Ishikawa (cell line): ENCODE measurements around the gene TBX20.
A peak's percentile ranks its signal among the peaks of the same experiment; 100 is the strongest.

ENCODE experiments used
- CEBPB ChIP-seq: IDR thresholded peaks from 2 replicates; pipeline ENCODE4 v1.6.1; 2012
- CREB1 ChIP-seq: IDR thresholded peaks from 2 replicates; pipeline ENCODE4 v1.6.1; 2012; ENCODE audit warnings: low read depth
- EGR1 ChIP-seq: IDR thresholded peaks from 2 replicates; pipeline ENCODE4 v1.6.1; 2012
- EP300 ChIP-seq: IDR thresholded peaks from 2 replicates; pipeline ENCODE4 v1.6.1; 2012; ENCODE audit warnings: borderline replicate concordance
- FOXM1 ChIP-seq: IDR thresholded peaks from 2 replicates; pipeline ENCODE4 v1.6.1; 2012; ENCODE audit warnings: low read depth, borderline replicate concordance
- MAX ChIP-seq: IDR thresholded peaks from 2 replicates; pipeline ENCODE4 v1.6.1; 2012
- NFIC ChIP-seq: IDR thresholded peaks from 2 replicates; pipeline ENCODE4 v1.6.1; 2012
- RAD21 ChIP-seq: IDR thresholded peaks from 2 replicates; pipeline ENCODE4 v1.6.1; 2012; ENCODE audit warnings: low read depth
- TAF1 ChIP-seq: IDR thresholded peaks from 2 replicates; pipeline ENCODE4 v1.6.1; 2012; ENCODE audit warnings: low read depth, mild to moderate bottlenecking
- TCF12 ChIP-seq: IDR thresholded peaks from 2 replicates; pipeline ENCODE4 v1.6.1; 2012; ENCODE audit warnings: low read depth
- TEAD4 ChIP-seq: IDR thresholded peaks from 2 replicates; pipeline ENCODE4 v1.6.1; 2012
- YY1 ChIP-seq: IDR thresholded peaks from 2 replicates; pipeline ENCODE4 v1.6.1; 2012; ENCODE audit warnings: low read depth
- ZBTB7A ChIP-seq: IDR thresholded peaks from 2 replicates; pipeline ENCODE4 v1.6.1; 2012; ENCODE audit warnings: low read depth
- TF ChIP-seq, protein P1 (sequence below): IDR thresholded peaks from 2 replicates; pipeline ENCODE4 v1.6.1; 2012; ENCODE audit warnings: low read depth, mild to moderate bottlenecking
- TF ChIP-seq, protein P2 (sequence below): IDR thresholded peaks from 2 replicates; pipeline ENCODE4 v1.6.1; 2012

Gene TBX20, protein sequence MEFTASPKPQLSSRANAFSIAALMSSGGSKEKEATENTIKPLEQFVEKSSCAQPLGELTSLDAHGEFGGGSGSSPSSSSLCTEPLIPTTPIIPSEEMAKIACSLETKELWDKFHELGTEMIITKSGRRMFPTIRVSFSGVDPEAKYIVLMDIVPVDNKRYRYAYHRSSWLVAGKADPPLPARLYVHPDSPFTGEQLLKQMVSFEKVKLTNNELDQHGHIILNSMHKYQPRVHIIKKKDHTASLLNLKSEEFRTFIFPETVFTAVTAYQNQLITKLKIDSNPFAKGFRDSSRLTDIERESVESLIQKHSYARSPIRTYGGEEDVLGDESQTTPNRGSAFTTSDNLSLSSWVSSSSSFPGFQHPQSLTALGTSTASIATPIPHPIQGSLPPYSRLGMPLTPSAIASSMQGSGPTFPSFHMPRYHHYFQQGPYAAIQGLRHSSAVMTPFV

GRCh38 chr7:35253710-35254495, at the start of gene TBX20:
Gene TBX20 (minus strand): TSS chr7:35254100. CDS start chr7:35253620, 480 bp downstream.
- TF ChIP-seq TAF1 (peak; percentile 51; the same call in 1 of the 2 replicates), MAX (peak; percentile 88), YY1 (no peak), RAD21 (no peak)
- TF ChIP-seq, protein P1, sequence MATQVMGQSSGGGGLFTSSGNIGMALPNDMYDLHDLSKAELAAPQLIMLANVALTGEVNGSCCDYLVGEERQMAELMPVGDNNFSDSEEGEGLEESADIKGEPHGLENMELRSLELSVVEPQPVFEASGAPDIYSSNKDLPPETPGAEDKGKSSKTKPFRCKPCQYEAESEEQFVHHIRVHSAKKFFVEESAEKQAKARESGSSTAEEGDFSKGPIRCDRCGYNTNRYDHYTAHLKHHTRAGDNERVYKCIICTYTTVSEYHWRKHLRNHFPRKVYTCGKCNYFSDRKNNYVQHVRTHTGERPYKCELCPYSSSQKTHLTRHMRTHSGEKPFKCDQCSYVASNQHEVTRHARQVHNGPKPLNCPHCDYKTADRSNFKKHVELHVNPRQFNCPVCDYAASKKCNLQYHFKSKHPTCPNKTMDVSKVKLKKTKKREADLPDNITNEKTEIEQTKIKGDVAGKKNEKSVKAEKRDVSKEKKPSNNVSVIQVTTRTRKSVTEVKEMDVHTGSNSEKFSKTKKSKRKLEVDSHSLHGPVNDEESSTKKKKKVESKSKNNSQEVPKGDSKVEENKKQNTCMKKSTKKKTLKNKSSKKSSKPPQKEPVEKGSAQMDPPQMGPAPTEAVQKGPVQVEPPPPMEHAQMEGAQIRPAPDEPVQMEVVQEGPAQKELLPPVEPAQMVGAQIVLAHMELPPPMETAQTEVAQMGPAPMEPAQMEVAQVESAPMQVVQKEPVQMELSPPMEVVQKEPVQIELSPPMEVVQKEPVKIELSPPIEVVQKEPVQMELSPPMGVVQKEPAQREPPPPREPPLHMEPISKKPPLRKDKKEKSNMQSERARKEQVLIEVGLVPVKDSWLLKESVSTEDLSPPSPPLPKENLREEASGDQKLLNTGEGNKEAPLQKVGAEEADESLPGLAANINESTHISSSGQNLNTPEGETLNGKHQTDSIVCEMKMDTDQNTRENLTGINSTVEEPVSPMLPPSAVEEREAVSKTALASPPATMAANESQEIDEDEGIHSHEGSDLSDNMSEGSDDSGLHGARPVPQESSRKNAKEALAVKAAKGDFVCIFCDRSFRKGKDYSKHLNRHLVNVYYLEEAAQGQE: no peak

DNA sequence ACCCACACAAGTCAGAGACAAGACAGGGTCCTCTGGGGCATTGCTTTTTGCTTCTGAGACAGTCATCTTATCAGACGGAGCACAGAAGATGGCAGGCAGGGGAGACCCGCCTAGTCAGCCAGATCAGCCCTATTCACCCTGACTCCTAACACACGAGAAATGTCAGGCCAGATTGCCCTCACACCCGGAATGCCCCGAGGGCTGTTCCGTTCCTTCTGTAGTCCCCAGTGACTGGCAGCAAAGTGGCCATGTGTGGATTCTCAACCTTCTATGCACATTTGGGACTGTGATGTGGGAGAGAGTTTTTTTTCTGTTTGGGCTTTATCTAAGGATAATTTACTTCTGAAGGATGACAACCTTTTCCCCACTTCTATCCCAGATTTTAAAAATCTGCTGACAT, 35.5 kb upstream of the TBX20 start:
- TF ChIP-seq FOXM1 (no peak), ZBTB7A (no peak), TAF1 (no peak), RAD21 (no peak), YY1 (no peak), NFIC (no peak), TCF12 (no peak), MAX (no peak), EGR1 (no peak), CEBPB (no peak)

GRCh38 chr7:35286986-35287385, 33.1 kb upstream of the TBX20 start:
- TF ChIP-seq RAD21 (no peak), TCF12 (no peak), CEBPB (no peak), EP300 (no peak), TEAD4 (no peak), EGR1 (no peak), CREB1 (no peak), TAF1 (no peak), ZBTB7A (no peak), NFIC (no peak), YY1 (no peak)
- TF ChIP-seq, protein P1: no peak
- TF ChIP-seq, protein P2, sequence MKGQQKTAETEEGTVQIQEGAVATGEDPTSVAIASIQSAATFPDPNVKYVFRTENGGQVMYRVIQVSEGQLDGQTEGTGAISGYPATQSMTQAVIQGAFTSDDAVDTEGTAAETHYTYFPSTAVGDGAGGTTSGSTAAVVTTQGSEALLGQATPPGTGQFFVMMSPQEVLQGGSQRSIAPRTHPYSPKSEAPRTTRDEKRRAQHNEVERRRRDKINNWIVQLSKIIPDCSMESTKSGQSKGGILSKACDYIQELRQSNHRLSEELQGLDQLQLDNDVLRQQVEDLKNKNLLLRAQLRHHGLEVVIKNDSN: no peak

- no peak for TF ChIP-seq TAF1
- TF ChIP-seq TEAD4: no peak
- no peak for TF ChIP-seq RAD21
- TF ChIP-seq EP300: no peak
- TF ChIP-seq TCF12: no peak
- TF ChIP-seq NFIC: no peak
- no peak for TF ChIP-seq FOXM1
- TF ChIP-seq, protein P1: no peak
- TF ChIP-seq CEBPB: no peak
- TF ChIP-seq YY1: no peak
- TF ChIP-seq MAX: no peak
- TF ChIP-seq, protein P2: no peak
- no peak for TF ChIP-seq CREB1
These were observed 32.5 kb upstream of the TBX20 start for GRCh38 chr7:35286422-35286821.
